Activated CD4-positive, CD25-positive, alpha-beta regulatory T cell (primary cell): ENCODE measurements around the gene NARF.
A peak's percentile ranks its signal among the peaks of the same experiment; 100 is the strongest.

Source experiments
- DNase-seq, 4 experiments: peaks; one replicate each; lab custom pipeline; 2025; lab: John Stamatoyannopoulos, UW

NARF gene

GRCh38 chr17:82474223-82475010 is 15.9 kb downstream of the NARF start:
- DNase-seq, result no peak

- no peak for DNase-seq
Observed at GRCh38 chr17:82475458-82475857, 16.9 kb downstream of the NARF start.

GRCh38 chr17:82477934-82478333 is 19.4 kb downstream of the NARF start:
- DNase-seq, result no peak

- DNase-seq, result no peak
Observed at GRCh38 chr17:82479602-82480001, 21.1 kb downstream of the NARF start.

GRCh38 chr17:82480318-82480717 is 21.8 kb downstream of the NARF start:
- no peak for DNase-seq

- no peak for DNase-seq
Observed at GRCh38 chr17:82483204-82483660, 24.7 kb downstream of the NARF start.

- DNase-seq, result no peak
Observed at GRCh38 chr17:82483836-82484235, 25.3 kb downstream of the NARF start.

- DNase-seq, result no peak
Observed at GRCh38 chr17:82486231-82487094, 27.9 kb downstream of the NARF start.

GRCh38 chr17:82487910-82488309 is 29.4 kb downstream of the NARF start:
- DNase-seq, result no peak

- no peak for DNase-seq
Observed at GRCh38 chr17:82489117-82489516, 30.6 kb downstream of the NARF start.

GRCh38 chr17:82489851-82490511 is 31.4 kb downstream of the NARF start:
- DNase-seq, result no peak

- no peak for DNase-seq
Observed at GRCh38 chr17:82490512-82491195, 32.1 kb downstream of the NARF start.

GRCh38 chr17:82491196-82491530 is 32.6 kb downstream of the NARF start:
- no peak for DNase-seq

- no peak for DNase-seq
Observed at GRCh38 chr17:82491533-82491932, 33.0 kb downstream of the NARF start.

GRCh38 chr17:82492643-82493225 is 34.2 kb downstream of the NARF start:
- no peak for DNase-seq

- no peak for DNase-seq
Observed at GRCh38 chr17:82493226-82493781, 34.8 kb downstream of the NARF start.

GRCh38 chr17:82494236-82495055 is 35.9 kb downstream of the NARF start:
- peak; percentile 69 to 76 (median 75) for DNase-seq

- DNase-seq, result no peak
Observed at GRCh38 chr17:82495844-82496528, 37.4 kb downstream of the NARF start.

- DNase-seq, result peak; percentile 72 to 83 (median 80)
Observed at GRCh38 chr17:82496529-82497434, 38.2 kb downstream of the NARF start.
